NK-92 (cell line): ENCODE data around the gene ADO.

Experiments
- DNase-seq: peaks from one replicate; lab custom pipeline; 2025; ENCODE audit not compliant: unreplicated experiment; lab: John Stamatoyannopoulos, UW

Gene ADO

DNA sequence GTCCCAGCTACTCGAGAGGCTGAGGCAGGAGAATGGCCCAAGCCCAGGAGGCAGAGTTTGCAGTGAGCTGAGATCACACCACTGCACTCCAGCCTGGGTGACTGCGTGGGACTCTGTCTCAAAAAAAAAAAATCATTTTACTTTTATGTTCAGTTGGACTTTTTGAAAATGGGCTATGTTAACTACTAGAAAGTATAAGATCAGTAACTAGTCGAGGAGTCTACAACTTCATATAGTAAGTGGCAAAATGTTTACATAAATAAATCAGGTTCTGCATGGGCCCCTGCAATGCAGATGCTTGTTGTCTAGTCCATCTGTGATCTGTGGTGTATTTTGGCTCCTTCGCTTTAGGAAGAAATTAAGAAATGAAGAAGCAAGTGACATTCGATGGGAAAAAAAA is 12.3 kb upstream of the ADO start:
- no peak for DNase-seq

GRCh38 chr10:62794306-62794705 is 10.2 kb upstream of the ADO start:
- no peak for DNase-seq

- DNase-seq: no peak
Observed at GRCh38 chr10:62795100-62795499, 9.4 kb upstream of the ADO start.

DNA sequence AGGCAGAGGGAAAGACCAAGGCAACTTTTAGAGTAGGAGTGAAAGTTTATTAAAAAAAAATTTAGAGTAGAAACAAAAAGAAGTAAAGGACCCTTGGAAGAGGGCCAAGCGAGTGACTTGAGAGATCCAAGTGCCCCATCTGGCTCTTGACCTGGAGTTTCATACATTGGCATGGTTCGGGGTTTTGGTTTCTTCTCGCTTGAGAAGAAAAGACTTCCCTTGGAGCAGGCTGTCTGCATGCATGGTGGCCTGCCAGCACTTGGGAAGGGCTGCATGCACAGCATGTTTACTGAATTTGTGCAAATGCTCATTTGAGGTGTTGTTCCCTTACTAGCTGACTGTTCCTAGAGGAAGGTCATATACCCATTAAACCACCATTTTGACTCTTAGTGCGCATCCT is 8.8 kb upstream of the ADO start:
- no peak for DNase-seq

DNA sequence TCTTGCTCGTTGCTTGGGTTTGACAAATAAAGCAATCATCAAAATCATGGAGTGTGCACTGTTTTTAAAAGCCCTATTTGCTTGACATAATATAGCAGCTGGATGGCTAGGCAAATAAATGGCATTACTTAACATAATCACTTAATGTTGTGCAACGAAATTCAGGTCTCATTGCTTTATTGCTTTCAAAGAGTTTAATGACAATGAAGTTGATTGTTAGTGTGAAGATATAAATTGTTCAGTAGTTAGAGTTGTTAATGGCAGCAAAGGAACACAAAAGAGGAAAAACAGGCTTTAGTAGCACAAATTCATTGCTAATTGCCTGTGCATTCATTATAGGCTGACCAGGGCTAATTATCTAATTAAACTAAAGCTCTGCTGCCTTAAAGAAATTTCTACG is 7.6 kb upstream of the ADO start:
- no peak for DNase-seq

DNA sequence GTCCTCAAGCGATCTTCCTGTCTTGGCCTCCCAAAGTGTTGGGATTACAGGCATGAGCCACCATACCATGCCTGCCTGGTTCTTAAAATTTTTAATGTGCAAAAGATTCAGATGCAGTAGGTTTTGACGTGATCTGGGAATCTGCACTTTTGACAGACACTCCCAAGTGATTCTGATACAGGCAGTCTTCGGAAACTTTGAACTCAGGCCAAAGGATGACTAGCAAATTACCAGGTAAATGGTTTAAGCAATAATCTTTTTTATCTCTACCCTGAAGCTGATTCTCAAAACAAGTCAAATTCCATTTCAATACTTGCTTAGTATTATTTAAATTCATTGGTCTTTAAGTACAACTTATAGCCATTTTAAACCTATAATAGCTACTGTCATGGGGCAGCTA is 2.6 kb upstream of the ADO start:
- DNase-seq: no peak

- DNase-seq: no peak
Observed at GRCh38 chr10:62803724-62804355, 680 bp upstream of the ADO start.

GRCh38 chr10:62805231-62806099 is 945 bp downstream of the ADO start:
- DNase-seq: no peak

DNA sequence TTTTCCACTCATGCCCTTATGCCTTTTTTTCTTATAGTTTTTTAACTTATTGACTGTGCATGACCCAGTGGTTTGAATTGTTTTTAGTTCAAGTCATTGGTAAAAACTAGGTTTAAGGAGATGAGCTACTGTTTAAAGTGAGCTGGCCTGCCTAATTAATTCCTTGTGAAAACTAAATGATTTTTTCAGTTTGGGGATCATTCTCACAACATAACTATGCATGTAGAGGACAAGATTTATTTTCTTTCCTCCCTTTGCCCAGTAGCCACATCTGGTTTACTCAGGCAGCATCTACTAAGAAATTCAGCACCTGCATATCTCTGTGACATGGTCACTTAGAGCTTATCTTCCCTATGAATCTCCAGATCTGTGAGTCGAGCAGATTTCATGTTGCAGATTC is 1.7 kb downstream of the ADO start:
- no peak for DNase-seq

- DNase-seq: no peak
Observed at GRCh38 chr10:62810156-62810902, 5.8 kb downstream of the ADO start.

- DNase-seq: no peak
Observed at GRCh38 chr10:62811159-62811875, 6.8 kb downstream of the ADO start.

GRCh38 chr10:62812672-62813439 is 8.3 kb downstream of the ADO start:
- no peak for DNase-seq

DNA sequence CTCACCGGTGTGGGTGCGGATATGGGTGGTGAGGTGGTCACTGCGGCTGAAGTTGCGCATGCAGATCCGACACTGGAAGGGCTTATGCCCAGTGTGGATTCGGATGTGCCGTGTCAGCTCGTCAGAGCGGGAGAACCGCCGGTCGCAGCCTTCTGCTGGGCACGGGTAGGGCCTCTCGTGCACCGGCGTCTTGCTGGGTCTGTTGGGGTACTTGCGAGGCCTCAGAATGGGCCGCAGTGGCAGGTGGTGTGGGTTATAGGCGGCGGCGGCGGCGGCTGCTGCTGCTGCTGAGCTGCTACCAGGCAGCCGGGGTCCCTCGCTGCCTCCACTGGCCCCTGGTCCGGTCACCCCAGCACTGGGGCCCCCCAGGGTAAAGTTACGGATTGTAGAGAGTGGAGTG is 8.9 kb downstream of the ADO start:
- no peak for DNase-seq

GRCh38 chr10:62813981-62814380 is 9.5 kb downstream of the ADO start:
- DNase-seq: no peak

GRCh38 chr10:62814756-62815380 is 10.3 kb downstream of the ADO start:
- DNase-seq: no peak

DNA sequence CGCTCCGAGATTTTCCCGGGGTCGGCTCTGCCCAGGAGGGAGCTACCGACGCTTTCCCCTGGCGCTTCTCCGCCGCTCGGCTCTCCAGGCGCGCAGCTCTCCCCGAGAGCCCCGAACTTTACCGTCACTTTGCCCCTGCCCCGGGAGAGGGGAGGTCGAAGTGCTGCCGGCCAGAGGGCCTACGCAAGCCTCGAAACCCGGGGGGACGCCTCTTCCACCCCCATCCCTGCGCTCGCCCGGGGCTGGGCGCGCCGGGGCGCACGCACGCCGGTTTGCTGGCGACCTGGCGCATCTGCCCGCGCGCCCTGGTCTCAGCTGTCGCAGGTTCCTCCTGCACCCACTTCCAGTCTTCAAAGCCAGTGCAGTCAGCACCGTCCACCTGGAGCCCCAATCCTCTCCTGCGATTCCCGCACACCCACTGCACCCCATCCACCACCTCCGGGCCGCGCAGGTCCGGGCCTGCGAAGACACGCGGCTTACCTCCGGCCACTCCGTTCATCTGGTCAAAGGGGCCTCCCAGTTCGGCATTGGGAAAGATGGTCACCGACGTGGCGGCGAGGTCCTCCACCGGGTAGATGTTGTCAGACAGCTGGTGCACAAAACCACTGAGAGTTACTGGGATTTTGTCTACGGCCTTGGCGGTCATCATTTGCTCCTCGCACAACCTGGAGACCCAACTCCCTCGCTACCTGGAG is 11.0 kb downstream of the ADO start:
- no peak for DNase-seq

DNA sequence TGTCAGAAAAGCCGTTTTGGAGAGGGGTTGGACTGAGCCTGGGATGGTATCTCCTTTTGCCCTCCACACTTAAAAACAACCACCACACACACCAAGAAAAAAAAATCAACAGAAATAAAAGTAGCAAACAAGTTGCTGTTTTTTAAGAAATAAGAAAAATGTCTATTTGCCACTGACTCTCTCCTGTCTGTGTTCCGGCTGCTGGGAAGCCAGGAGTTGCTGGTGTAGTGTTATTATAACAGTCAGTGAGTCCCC is 11.5 kb downstream of the ADO start:
- DNase-seq: no peak

DNA sequence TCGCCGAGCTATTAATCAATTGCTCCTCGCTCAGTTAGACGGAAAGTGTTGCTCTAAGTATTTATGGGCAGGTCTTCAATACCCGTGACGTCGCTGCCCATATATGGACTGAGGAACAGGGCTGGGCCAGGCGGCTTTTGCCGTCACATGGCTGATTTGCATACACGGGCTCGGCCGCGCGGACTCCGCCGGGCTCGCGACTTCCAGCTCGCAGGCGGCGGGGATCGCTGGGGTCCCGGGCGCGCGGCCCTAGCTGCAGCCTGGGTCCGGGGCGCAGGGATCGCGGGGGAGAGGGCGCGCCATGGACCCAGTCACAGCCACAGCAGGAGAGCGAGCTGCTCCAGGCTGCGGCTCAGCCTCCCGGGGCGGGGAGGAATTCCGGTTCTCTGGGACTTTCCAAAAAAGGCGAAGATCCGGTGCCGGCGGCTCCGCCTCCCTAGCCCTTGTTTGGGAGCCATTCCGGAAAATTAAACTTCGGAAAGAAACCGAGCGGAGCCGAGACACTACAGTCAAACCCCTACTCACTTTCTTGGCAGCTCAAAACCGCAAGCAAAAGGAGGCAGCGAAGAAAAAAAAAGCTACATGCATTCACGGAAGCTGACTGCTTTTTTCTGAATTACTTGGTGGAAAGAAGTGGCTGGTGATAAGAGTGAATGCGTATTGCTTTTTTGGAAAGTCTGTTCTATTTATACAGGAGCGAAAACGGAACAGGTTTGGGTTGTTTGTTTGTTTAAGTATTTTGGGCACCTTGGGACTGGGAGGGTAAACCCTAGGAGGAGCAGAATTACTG is 12.0 kb downstream of the ADO start, which contains the start of gene EGR2:
EGR2 (minus strand) TSS at position 36 of the 790 bp plus-strand sequence. CDS start 337 bp downstream, outside the sequence.
- DNase-seq: peak; percentile 48
